Adrenal gland (tissue), 5 donors: ENCODE measurements around the gene ODAD3.

Source experiments
- CTCF ChIP-seq, 6 experiments: fragments of 450-650 bp in 4 of 6; fragments of 200-600 bp in 2 of 6; sonication (generic) in 1 of 6; IDR thresholded peaks; 1 replicate in 5 of 6; 2 replicates in 1 of 6; pipeline versions ENCODE4 v1.5.1 to v1.8.0; 2016 to 2021; ENCODE audit warnings: antibody characterized with exemption in 6 of 6, mild to moderate bottlenecking in 2 of 6, moderate library complexity in 1 of 6
- POLR2A ChIP-seq, 2 donors: fragments of 450-650 bp; IDR thresholded peaks; one replicate each; pipeline ENCODE4 v1.6.1; 2017; ENCODE audit warnings: antibody characterized with exemption in 2 of 2, mild to moderate bottlenecking in 2 of 2, moderate library complexity in 1 of 2
- donor health status: DM: no; HTN: no; CAD: no.

- TF ChIP-seq CTCF (IDR thresholded peaks at IDR 0.05) (no peak), POLR2A (IDR thresholded peaks at IDR 0.05) (no peak)
These were observed 47.5 kb downstream of the ODAD3 start for GRCh38 chr19:11387162-11388034.
